ENCODE measurements around the gene SLC13A4.

- TF ChIP-seq CTCF (IDR thresholded peaks at IDR 0.05; ENCODE audit: low read depth, low read length) (no peak), EZH2phosphoT487 (IDR thresholded peaks at IDR 0.05; ENCODE audit: low read depth) (no peak)
These were observed 79.8 kb downstream of the SLC13A4 start for GRCh38 chr7:135648235-135648634.

Data from OCI-LY3 (cell line).